ENCODE measurements around the gene PLXNA4. TPM values are rescaled to one million over a fixed set of nuclear protein-coding genes. Genes with fewer than 3 reads are reported as not detected.
A peak's percentile ranks its signal among the peaks of the same experiment; 100 is the strongest.

Gene PLXNA4
- total and polyA plus RNA-seq, 2 experiments from 2014 or later: 0.08 to 0.80 TPM

GRCh38 chr7:132251327-132251659, 325.0 kb downstream of the PLXNA4 start (continued):
- TF ChIP-seq ZNF462 (CRISPR knock-in tag; IDR thresholded peaks at IDR 0.05) (no peak), CREB1 (CRISPR knock-in tag; IDR thresholded peaks at IDR 0.05; ENCODE audit: low read depth) (no peak), POLR2AphosphoS5 (IDR thresholded peaks at IDR 0.05; ENCODE audit: low read depth) (no peak), ZNF331 (CRISPR knock-in tag; IDR thresholded peaks at IDR 0.05; ENCODE audit: low read depth) (no peak)

GRCh38 chr7:132250480-132251326, 325.6 kb downstream of the PLXNA4 start:
- Histone ChIP-seq H3K27me3 (ENCODE audit: insufficient read depth) (no peaks in the 10 kb centered on the region), H3K4me3 (no peak overlapping the region), H3F3A (replicated peaks; ENCODE audit: low read depth) (no peaks in the 10 kb centered on the region), H3K27ac (ENCODE audit: low read depth) (no peak overlapping the region), H3K4me2 (0 out of 2 replicates have a peak overlapping the region, but pooled peaks have one; percentile 7), H3K79me2 (replicated peaks; ENCODE audit: insufficient read depth) (no peaks in the 10 kb centered on the region), H3K9me2 (ENCODE audit: insufficient read depth) (no peaks in the 10 kb centered on the region), H3K4me1 (ENCODE audit: insufficient read depth) (peaks cover 27% of the 10 kb centered on the region), H2AFZ (peak overlapping the region; percentile 74; the same call in 1 of the 2 replicates), H4K20me1 (replicated peaks; ENCODE audit: insufficient read depth) (no peaks in the 10 kb centered on the region; the same call in 1 of the 2 replicates), H3K36me3 (ENCODE audit: insufficient read depth) (peaks cover 1% of the 10 kb centered on the region; the same call in 1 of the 2 replicates)
- H3K36me3 Mint-ChIP-seq (ENCODE audit: low read depth): no peaks in the 10 kb centered on the region
- H3K27me3 Mint-ChIP-seq (ENCODE audit: insufficient read depth, low read depth, poor library complexity): peaks cover 9% of the 10 kb centered on the region
- peaks cover 29% of the 10 kb centered on the region for H3K4me1 Mint-ChIP-seq
- peaks cover 7% of the 10 kb centered on the region for H3K9me3 Mint-ChIP-seq
- DNase-seq (ENCODE audit: low spot score): peak; percentile 15
- no peak overlapping the region for H3K4me3 Mint-ChIP-seq
- ATAC-seq: peak; percentile 14; the same call in 2 of the 3 replicates
- H3K27ac Mint-ChIP-seq: no peak overlapping the region
- TF ChIP-seq JUNB (IDR thresholded peaks at IDR 0.05; ENCODE audit: unreplicated experiment): no peak
- no peak for TF ChIP-seq REST (IDR thresholded peaks at IDR 0.05; ENCODE audit: unreplicated experiment)
- no peak for TF ChIP-seq CREB1 (CRISPR knock-in tag; IDR thresholded peaks at IDR 0.05; ENCODE audit: low read depth)
- no peak for TF ChIP-seq ZNF114 (CRISPR knock-in tag; IDR thresholded peaks at IDR 0.05)
- TF ChIP-seq STAT1 (IDR thresholded peaks at IDR 0.05; ENCODE audit: unreplicated experiment): no peak
- no peak for TF ChIP-seq POLR2AphosphoS5 (IDR thresholded peaks at IDR 0.05; ENCODE audit: low read depth)
- TF ChIP-seq ETS1 (IDR thresholded peaks at IDR 0.05): no peak

Data from GM23338 (cell line).